ENCODE results near the gene RFX6.

The RFX6 gene

DNA sequence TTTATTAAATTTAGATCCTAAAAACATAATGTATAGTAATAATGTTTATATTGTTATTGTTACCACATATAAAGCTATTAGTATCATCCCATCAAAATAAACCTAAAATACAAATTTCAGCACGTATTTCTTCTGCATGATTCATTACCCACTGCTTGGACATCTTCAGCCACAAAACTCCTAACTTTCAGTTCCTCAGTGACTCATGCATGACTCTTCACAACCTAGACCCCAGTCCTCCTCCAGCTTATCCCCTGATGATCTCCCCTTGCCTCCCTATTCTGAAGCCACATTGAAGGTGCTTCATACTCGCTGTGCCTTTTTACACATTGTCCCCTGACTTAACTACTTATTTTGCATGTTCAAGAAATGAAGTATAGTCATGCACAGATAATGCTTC is 37.0 kb upstream of the RFX6 start:
- Histone ChIP-seq H3K4me3 (ENCODE audit: low read depth, low read length) (no peak overlapping the region), H3K9me3 (ENCODE audit: control insufficient read depth, insufficient read depth, low read depth, low read length) (no peaks in the 10 kb centered on the region), H3K27ac (ENCODE audit: extremely low read depth, low read depth, low read length) (no peak overlapping the region), H3K4me1 (ENCODE audit: control insufficient read depth, insufficient read depth, low read length) (no peaks in the 10 kb centered on the region), H3K36me3 (ENCODE audit: control insufficient read depth in 2 of 2, insufficient read depth in 1 of 2, low read length in 2 of 2) (no peaks in the 10 kb centered on the region)
- ChIA-PET POLR2A (no interaction called here), CTCF (no interaction called here)
- TF ChIP-seq ZNF48 (tag by site-specific recombination; IDR thresholded peaks at IDR 0.05), result no peak
- TF ChIP-seq ZNF701 (tag by site-specific recombination; IDR thresholded peaks at IDR 0.05), result no peak
- no peak for TF ChIP-seq ZNF394 (tag by site-specific recombination; IDR thresholded peaks at IDR 0.05; ENCODE audit: borderline replicate concordance)
- no peak for TF ChIP-seq OSR2 (tag by site-specific recombination; IDR thresholded peaks at IDR 0.05)
- TF ChIP-seq ZNF623 (tag by site-specific recombination; IDR thresholded peaks at IDR 0.05), result no peak
- no peak for TF ChIP-seq ZNF354C (tag by site-specific recombination; IDR thresholded peaks at IDR 0.05; ENCODE audit: borderline replicate concordance, low read depth)
- no peak for TF ChIP-seq BCL11A (tag by site-specific recombination; IDR thresholded peaks at IDR 0.05; ENCODE audit: low read depth)
- TF ChIP-seq ZNF239 (tag by site-specific recombination; IDR thresholded peaks at IDR 0.05), result no peak
- no peak for TF ChIP-seq GLIS1 (tag by site-specific recombination; IDR thresholded peaks at IDR 0.05)
- TF ChIP-seq ZNF274 (IDR thresholded peaks at IDR 0.05; ENCODE audit: low read length), result no peak
- TF ChIP-seq ZNF274 (tag by site-specific recombination; IDR thresholded peaks at IDR 0.05; ENCODE audit: borderline replicate concordance), result no peak
- no peak for TF ChIP-seq ZNF843 (tag by site-specific recombination; IDR thresholded peaks at IDR 0.05)
- no peak for TF ChIP-seq ZNF2 (tag by site-specific recombination; IDR thresholded peaks at IDR 0.05)
- TF ChIP-seq HIC1 (tag by site-specific recombination; IDR thresholded peaks at IDR 0.05), result no peak

GRCh38 chr6:116842459-116842858 is 34.6 kb upstream of the RFX6 start:
- Histone ChIP-seq H3K9me3 (ENCODE audit: control insufficient read depth, insufficient read depth, low read depth, low read length) (no peaks in the 10 kb centered on the region), H3K36me3 (ENCODE audit: control insufficient read depth in 2 of 2, insufficient read depth in 1 of 2, low read length in 2 of 2) (no peaks in the 10 kb centered on the region), H3K4me3 (ENCODE audit: low read depth, low read length) (no peak overlapping the region), H3K4me1 (ENCODE audit: control insufficient read depth, insufficient read depth, low read length) (no peaks in the 10 kb centered on the region), H3K27ac (ENCODE audit: extremely low read depth, low read depth, low read length) (no peak overlapping the region)
- ChIA-PET CTCF (no interaction called here), POLR2A (no interaction called here)
- TF ChIP-seq, protein P1, sequence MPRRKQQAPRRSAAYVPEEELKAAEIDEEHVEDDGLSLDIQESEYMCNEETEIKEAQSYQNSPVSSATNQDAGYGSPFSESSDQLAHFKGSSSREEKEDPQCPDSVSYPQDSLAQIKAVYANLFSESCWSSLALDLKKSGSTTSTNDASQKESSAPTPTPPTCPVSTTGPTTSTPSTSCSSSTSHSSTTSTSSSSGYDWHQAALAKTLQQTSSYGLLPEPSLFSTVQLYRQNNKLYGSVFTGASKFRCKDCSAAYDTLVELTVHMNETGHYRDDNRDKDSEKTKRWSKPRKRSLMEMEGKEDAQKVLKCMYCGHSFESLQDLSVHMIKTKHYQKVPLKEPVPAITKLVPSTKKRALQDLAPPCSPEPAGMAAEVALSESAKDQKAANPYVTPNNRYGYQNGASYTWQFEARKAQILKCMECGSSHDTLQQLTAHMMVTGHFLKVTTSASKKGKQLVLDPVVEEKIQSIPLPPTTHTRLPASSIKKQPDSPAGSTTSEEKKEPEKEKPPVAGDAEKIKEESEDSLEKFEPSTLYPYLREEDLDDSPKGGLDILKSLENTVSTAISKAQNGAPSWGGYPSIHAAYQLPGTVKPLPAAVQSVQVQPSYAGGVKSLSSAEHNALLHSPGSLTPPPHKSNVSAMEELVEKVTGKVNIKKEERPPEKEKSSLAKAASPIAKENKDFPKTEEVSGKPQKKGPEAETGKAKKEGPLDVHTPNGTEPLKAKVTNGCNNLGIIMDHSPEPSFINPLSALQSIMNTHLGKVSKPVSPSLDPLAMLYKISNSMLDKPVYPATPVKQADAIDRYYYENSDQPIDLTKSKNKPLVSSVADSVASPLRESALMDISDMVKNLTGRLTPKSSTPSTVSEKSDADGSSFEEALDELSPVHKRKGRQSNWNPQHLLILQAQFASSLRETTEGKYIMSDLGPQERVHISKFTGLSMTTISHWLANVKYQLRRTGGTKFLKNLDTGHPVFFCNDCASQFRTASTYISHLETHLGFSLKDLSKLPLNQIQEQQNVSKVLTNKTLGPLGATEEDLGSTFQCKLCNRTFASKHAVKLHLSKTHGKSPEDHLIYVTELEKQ (tag by site-specific recombination; IDR thresholded peaks at IDR 0.05; ENCODE audit: borderline replicate concordance), result no peak
- TF ChIP-seq ZNF549 (tag by site-specific recombination; IDR thresholded peaks at IDR 0.05) (no peak), ZNF121 (tag by site-specific recombination; IDR thresholded peaks at IDR 0.05) (no peak), ZNF843 (tag by site-specific recombination; IDR thresholded peaks at IDR 0.05) (no peak), ZNF184 (tag by site-specific recombination; IDR thresholded peaks at IDR 0.05) (no peak), ZBTB48 (tag by site-specific recombination; IDR thresholded peaks at IDR 0.05) (no peak), KLF17 (tag by site-specific recombination; IDR thresholded peaks at IDR 0.05) (no peak), ZNF600 (tag by site-specific recombination; IDR thresholded peaks at IDR 0.05) (no peak), ZNF10 (tag by site-specific recombination; IDR thresholded peaks at IDR 0.05) (no peak), ZSCAN18 (tag by site-specific recombination; IDR thresholded peaks at IDR 0.05) (no peak), ZNF169 (tag by site-specific recombination; IDR thresholded peaks at IDR 0.05) (no peak), PRDM4 (tag by site-specific recombination; IDR thresholded peaks at IDR 0.05) (no peak), ZNF239 (tag by site-specific recombination; IDR thresholded peaks at IDR 0.05) (no peak), ZNF23 (tag by site-specific recombination; IDR thresholded peaks at IDR 0.05; ENCODE audit: borderline replicate concordance) (no peak), ZFP3 (tag by site-specific recombination; IDR thresholded peaks at IDR 0.05; ENCODE audit: low read depth) (no peak)

Data from HEK293 (cell line).